Stimulated activated CD8-positive, alpha-beta memory T cell treated with anti-CD3 and anti-CD28 coated beads, Interleukin-15, amount 100 ng/mL, for 1 hour (primary cell): ENCODE data around the gene PSAP.
A peak's percentile ranks its signal among the peaks of the same experiment; 100 is the strongest.

ENCODE experiments used
- DNase-seq: peaks from one replicate; pipeline ENCODE4 v3.0.0-alpha.2; 2020; ENCODE audit warnings: low read depth

Gene PSAP

GRCh38 chr10:71825217-71825616 lies 25.8 kb downstream of the PSAP start:
- DNase-seq, result no peak

GRCh38 chr10:71824333-71824732 lies 26.7 kb downstream of the PSAP start:
- no peak for DNase-seq

- no peak for DNase-seq
Measured at GRCh38 chr10:71823356-71823755, 27.7 kb downstream of the PSAP start.

- no peak for DNase-seq
Measured at GRCh38 chr10:71821909-71822763, 28.9 kb downstream of the PSAP start.

- DNase-seq, result no peak
Measured at GRCh38 chr10:71820966-71821365, 30.1 kb downstream of the PSAP start.

- no peak for DNase-seq
Measured at GRCh38 chr10:71819985-71820384, 31.1 kb downstream of the PSAP start.

- DNase-seq, result no peak
Measured at GRCh38 chr10:71819441-71819861, 31.6 kb downstream of the PSAP start.

GRCh38 chr10:71818674-71819260 lies 32.3 kb downstream of the PSAP start:
- DNase-seq, result no peak

GRCh38 chr10:71817831-71818655 lies 33.0 kb downstream of the PSAP start:
- DNase-seq, result no peak

GRCh38 chr10:71816936-71817618 lies 34.0 kb downstream of the PSAP start:
- DNase-seq, result no peak

GRCh38 chr10:71816421-71816851 lies 34.6 kb downstream of the PSAP start:
- no peak for DNase-seq

GRCh38 chr10:71815515-71816130 lies 35.4 kb downstream of the PSAP start:
- DNase-seq, result no peak

- no peak for DNase-seq
Measured at GRCh38 chr10:71814922-71815411, 36.1 kb downstream of the PSAP start.

GRCh38 chr10:71812913-71813590 lies 38.0 kb downstream of the PSAP start:
- no peak for DNase-seq

GRCh38 chr10:71812016-71812912 lies 38.8 kb downstream of the PSAP start:
- peak; percentile 59 for DNase-seq

GRCh38 chr10:71811351-71811750 lies 39.7 kb downstream of the PSAP start:
- DNase-seq, result no peak

GRCh38 chr10:71810048-71810750 lies 40.9 kb downstream of the PSAP start:
- DNase-seq, result no peak

GRCh38 chr10:71809628-71810027 lies 41.4 kb downstream of the PSAP start:
- no peak for DNase-seq
